Endothelial cell (in vitro differentiated cells): ENCODE results near the gene ISG20. TPM values are rescaled to one million over a fixed set of nuclear protein-coding genes. Genes with fewer than 3 reads are reported as not detected.

Experiments used
- DNase-seq: peaks from one replicate; pipeline ENCODE4 v3.0.0; 2021; ENCODE audit warnings: low spot score
- H3K27ac Mint-ChIP-seq: one replicate; pipeline ENCODE4 v1.8.0; 2021; ENCODE audit warnings: mixed read lengths, inconsistent platforms; ENCODE audit not compliant: unreplicated experiment
- H3K27me3 Mint-ChIP-seq: one replicate; pipeline ENCODE4 v1.8.0; 2021; ENCODE audit warnings: mild to moderate bottlenecking, moderate library complexity, mixed read lengths, inconsistent platforms; ENCODE audit not compliant: unreplicated experiment
- H3K36me3 Mint-ChIP-seq: one replicate; pipeline ENCODE4 v1.8.0; 2021; ENCODE audit warnings: mild to moderate bottlenecking, low read depth, mixed read lengths, inconsistent platforms; ENCODE audit not compliant: unreplicated experiment
- H3K4me1 Mint-ChIP-seq: one replicate; pipeline ENCODE4 v1.8.0; 2021; ENCODE audit warnings: mild to moderate bottlenecking, mixed read lengths, inconsistent platforms; ENCODE audit not compliant: unreplicated experiment
- H3K4me3 Mint-ChIP-seq: one replicate; pipeline ENCODE4 v1.8.0; 2021; ENCODE audit warnings: mild to moderate bottlenecking, mixed read lengths, inconsistent platforms; ENCODE audit not compliant: unreplicated experiment
- H3K9me3 Mint-ChIP-seq: one replicate; pipeline ENCODE4 v1.8.0; 2021; ENCODE audit warnings: mixed read lengths, inconsistent platforms; ENCODE audit not compliant: unreplicated experiment
- CTCF ChIP-seq: fragments of 200-600 bp; sonication (generic); IDR thresholded peaks from one replicate; pipeline ENCODE4 v1.5.0; 2021; ENCODE audit warnings: antibody characterized with exemption; ENCODE audit not compliant: unreplicated experiment
- total RNA-seq: library from RNA; stranded (reverse); fragmentation: NEBNext Ultra II Directional; extraction: Animal tissue kit (Norgen Biotek cat#: 25700); gene quantifications from one replicate; pipeline ENCODE4 v1.2.1, GENCODE V29; 2021; ENCODE audit not compliant: unreplicated experiment

ISG20 gene
- total RNA-seq, 1 donor from 2014 or later: 6.6 TPM

- H3K27me3 Mint-ChIP-seq: peaks cover 7% of the 10 kb centered on the region
- peaks cover 15% of the 10 kb centered on the region for H3K4me1 Mint-ChIP-seq
- DNase-seq: no peak
- H3K27ac Mint-ChIP-seq: peak overlapping the region; percentile 4
- peaks cover 3% of the 10 kb centered on the region for H3K36me3 Mint-ChIP-seq
- no peak overlapping the region for H3K4me3 Mint-ChIP-seq
- TF ChIP-seq CTCF: no peak
- H3K9me3 Mint-ChIP-seq: no peaks in the 10 kb centered on the region
Observed at GRCh38 chr15:88648357-88649214, 9.8 kb downstream of the ISG20 start.

- peaks cover 15% of the 10 kb centered on the region for H3K4me1 Mint-ChIP-seq
- H3K9me3 Mint-ChIP-seq: no peaks in the 10 kb centered on the region
- peaks cover 3% of the 10 kb centered on the region for H3K27me3 Mint-ChIP-seq
- peak overlapping the region; percentile 4 for H3K27ac Mint-ChIP-seq
- peaks cover 3% of the 10 kb centered on the region for H3K36me3 Mint-ChIP-seq
- DNase-seq: no peak
- no peak for TF ChIP-seq CTCF
- no peak overlapping the region for H3K4me3 Mint-ChIP-seq
Observed at GRCh38 chr15:88649286-88649733, 10.5 kb downstream of the ISG20 start.

GRCh38 chr15:88649753-88650551 lies 11.1 kb downstream of the ISG20 start:
- H3K4me3 Mint-ChIP-seq: no peak overlapping the region
- H3K36me3 Mint-ChIP-seq: peaks cover 3% of the 10 kb centered on the region
- H3K9me3 Mint-ChIP-seq: no peaks in the 10 kb centered on the region
- H3K27me3 Mint-ChIP-seq: peaks cover 3% of the 10 kb centered on the region
- no peak for DNase-seq
- H3K27ac Mint-ChIP-seq: no peak overlapping the region
- TF ChIP-seq CTCF: no peak
- peaks cover 15% of the 10 kb centered on the region for H3K4me1 Mint-ChIP-seq

GRCh38 chr15:88650556-88650955 lies 11.7 kb downstream of the ISG20 start:
- no peak for TF ChIP-seq CTCF
- H3K4me3 Mint-ChIP-seq: no peak overlapping the region
- no peaks in the 10 kb centered on the region for H3K9me3 Mint-ChIP-seq
- peaks cover 15% of the 10 kb centered on the region for H3K4me1 Mint-ChIP-seq
- no peak overlapping the region for H3K27ac Mint-ChIP-seq
- peaks cover 3% of the 10 kb centered on the region for H3K36me3 Mint-ChIP-seq
- peaks cover 3% of the 10 kb centered on the region for H3K27me3 Mint-ChIP-seq
- no peak for DNase-seq
